ENCODE measurements around the gene SLC5A1.
"Not testable (repeated sequence)": the region's sequence is repeated elsewhere in the genome, so short reads cannot be mapped to it uniquely, and the experiment has no call there.

Gene SLC5A1

GRCh38 chr22:32140688-32141087 is 97.6 kb downstream of the SLC5A1 start:
- H3F3A ChIP-seq (ENCODE audit: control insufficient read depth, insufficient read depth); H3K4me3 ChIP-seq (ENCODE audit: low read length); H3K79me2 ChIP-seq (ENCODE audit: control insufficient read depth, low read length); H3K9me2 ChIP-seq (replicated peaks; ENCODE audit: control insufficient read depth, low read length); H3K9me3 ChIP-seq (ENCODE audit: control insufficient read depth, insufficient read depth, low read length); H4K20me1 ChIP-seq (ENCODE audit: control insufficient read depth, insufficient read depth, low read depth, low read length); H3K4me2 ChIP-seq (ENCODE audit: low read length); H3K27ac ChIP-seq (ENCODE audit: low read depth, low read length); H3K36me3 ChIP-seq (ENCODE audit: control insufficient read depth, low read length): not testable (repeated sequence)
- peak; percentile 50 for TF ChIP-seq CTCF (IDR thresholded peaks at IDR 0.05; ENCODE audit: low read depth, low read length, poor library complexity, severe bottlenecking)
- Histone ChIP-seq H3K27me3 (ENCODE audit: control insufficient read depth, low read length) (peaks cover 18% of the 10 kb centered on the region), H3K4me1 (ENCODE audit: control insufficient read depth, low read length) (peaks cover 22% of the 10 kb centered on the region)

GRCh38 chr22:32142600-32142999 is 99.5 kb downstream of the SLC5A1 start:
- Histone ChIP-seq H4K20me1 (ENCODE audit: control insufficient read depth, insufficient read depth, low read depth, low read length) (no peaks in the 10 kb centered on the region), H3K79me2 (ENCODE audit: control insufficient read depth, low read length) (no peaks in the 10 kb centered on the region), H3K9me3 (ENCODE audit: control insufficient read depth, insufficient read depth, low read length) (no peaks in the 10 kb centered on the region), H3F3A (ENCODE audit: control insufficient read depth, insufficient read depth) (peaks cover 2% of the 10 kb centered on the region; the same call in 1 of the 2 replicates), H3K4me1 (ENCODE audit: control insufficient read depth, low read length) (peaks cover 22% of the 10 kb centered on the region), H3K4me2 (ENCODE audit: low read length) (no peak overlapping the region), H3K9me2 (replicated peaks; ENCODE audit: control insufficient read depth, low read length) (no peaks in the 10 kb centered on the region), H3K36me3 (ENCODE audit: control insufficient read depth, low read length) (no peaks in the 10 kb centered on the region), H3K27me3 (ENCODE audit: control insufficient read depth, low read length) (peaks cover 13% of the 10 kb centered on the region), H3K4me3 (ENCODE audit: low read length) (no peak overlapping the region), H3K27ac (ENCODE audit: low read depth, low read length) (no peak overlapping the region)
- TF ChIP-seq EZH2phosphoT487 (IDR thresholded peaks at IDR 0.05; ENCODE audit: borderline replicate concordance, low read length), result no peak
- TF ChIP-seq CTCF (IDR thresholded peaks at IDR 0.05; ENCODE audit: low read depth, low read length, poor library complexity, severe bottlenecking), result no peak

GRCh38 chr22:32144496-32145274 is 101.6 kb downstream of the SLC5A1 start:
- Histone ChIP-seq H3K9me2 (replicated peaks; ENCODE audit: control insufficient read depth, low read length) (no peaks in the 10 kb centered on the region), H3K4me2 (ENCODE audit: low read length) (peak overlapping the region; percentile 17), H3F3A (ENCODE audit: control insufficient read depth, insufficient read depth) (peaks cover 2% of the 10 kb centered on the region; the same call in 1 of the 2 replicates), H3K4me1 (ENCODE audit: control insufficient read depth, low read length) (peaks cover 15% of the 10 kb centered on the region), H3K79me2 (ENCODE audit: control insufficient read depth, low read length) (no peaks in the 10 kb centered on the region), H4K20me1 (ENCODE audit: control insufficient read depth, insufficient read depth, low read depth, low read length) (no peaks in the 10 kb centered on the region), H3K27ac (ENCODE audit: low read depth, low read length) (peak overlapping the region; percentile 44), H3K27me3 (ENCODE audit: control insufficient read depth, low read length) (peaks cover 3% of the 10 kb centered on the region; the same call in 1 of the 2 replicates), H3K9me3 (ENCODE audit: control insufficient read depth, insufficient read depth, low read length) (no peaks in the 10 kb centered on the region), H3K4me3 (ENCODE audit: low read length) (peak overlapping the region; percentile 6; the same call in 1 of the 2 replicates), H3K36me3 (ENCODE audit: control insufficient read depth, low read length) (no peaks in the 10 kb centered on the region)
- TF ChIP-seq EZH2phosphoT487 (IDR thresholded peaks at IDR 0.05; ENCODE audit: borderline replicate concordance, low read length) (no peak), CTCF (IDR thresholded peaks at IDR 0.05; ENCODE audit: low read depth, low read length, poor library complexity, severe bottlenecking) (no peak)

GRCh38 chr22:32147128-32147527 is 104.1 kb downstream of the SLC5A1 start:
- not testable (repeated sequence) for H3F3A ChIP-seq (ENCODE audit: control insufficient read depth, insufficient read depth); H3K27ac ChIP-seq (ENCODE audit: low read depth, low read length); H3K79me2 ChIP-seq (ENCODE audit: control insufficient read depth, low read length); H3K36me3 ChIP-seq (ENCODE audit: control insufficient read depth, low read length); H4K20me1 ChIP-seq (ENCODE audit: control insufficient read depth, insufficient read depth, low read depth, low read length); H3K4me2 ChIP-seq (ENCODE audit: low read length); H3K4me3 ChIP-seq (ENCODE audit: low read length); H3K9me3 ChIP-seq (ENCODE audit: control insufficient read depth, insufficient read depth, low read length); H3K9me2 ChIP-seq (replicated peaks; ENCODE audit: control insufficient read depth, low read length); H3K27me3 ChIP-seq (ENCODE audit: control insufficient read depth, low read length)
- H3K4me1 ChIP-seq (ENCODE audit: control insufficient read depth, low read length), result peaks cover 15% of the 10 kb centered on the region

GRCh38 chr22:32148372-32148771 is 105.3 kb downstream of the SLC5A1 start:
- H3K4me1 ChIP-seq (ENCODE audit: control insufficient read depth, low read length), result peaks cover 15% of the 10 kb centered on the region
- not testable (repeated sequence) for H3F3A ChIP-seq (ENCODE audit: control insufficient read depth, insufficient read depth); H3K9me2 ChIP-seq (replicated peaks; ENCODE audit: control insufficient read depth, low read length); H3K79me2 ChIP-seq (ENCODE audit: control insufficient read depth, low read length); H3K4me3 ChIP-seq (ENCODE audit: low read length); H3K36me3 ChIP-seq (ENCODE audit: control insufficient read depth, low read length); H3K27ac ChIP-seq (ENCODE audit: low read depth, low read length); H3K4me2 ChIP-seq (ENCODE audit: low read length); H3K9me3 ChIP-seq (ENCODE audit: control insufficient read depth, insufficient read depth, low read length); H3K27me3 ChIP-seq (ENCODE audit: control insufficient read depth, low read length); H4K20me1 ChIP-seq (ENCODE audit: control insufficient read depth, insufficient read depth, low read depth, low read length)

- H3F3A ChIP-seq (ENCODE audit: control insufficient read depth, insufficient read depth); H3K4me1 ChIP-seq (ENCODE audit: control insufficient read depth, low read length); H3K9me3 ChIP-seq (ENCODE audit: control insufficient read depth, insufficient read depth, low read length): not testable (repeated sequence)
These were observed 107.6 kb downstream of the SLC5A1 start for GRCh38 chr22:32150647-32151046.

More at GRCh38 chr22:32150647-32151046, 107.6 kb downstream of the SLC5A1 start:
- not testable (repeated sequence) for H3K4me2 ChIP-seq (ENCODE audit: low read length); H3K9me2 ChIP-seq (replicated peaks; ENCODE audit: control insufficient read depth, low read length); H3K4me3 ChIP-seq (ENCODE audit: low read length); H3K27ac ChIP-seq (ENCODE audit: low read depth, low read length); H3K36me3 ChIP-seq (ENCODE audit: control insufficient read depth, low read length); H3K27me3 ChIP-seq (ENCODE audit: control insufficient read depth, low read length); H4K20me1 ChIP-seq (ENCODE audit: control insufficient read depth, insufficient read depth, low read depth, low read length); H3K79me2 ChIP-seq (ENCODE audit: control insufficient read depth, low read length)
